Measurements from ENCODE around the gene NBPF1.
"Not testable (repeated sequence)": the region's sequence is repeated elsewhere in the genome, so short reads cannot be mapped to it uniquely, and the experiment has no call there.

GRCh38 chr1:16629916-16630530 lies 16.7 kb upstream of the NBPF1 start:
- TF ChIP-seq MAX (IDR thresholded peaks at IDR 0.05); POLR2AphosphoS5 (IDR thresholded peaks at IDR 0.05; ENCODE audit: low read depth, low read length); ZFX (IDR thresholded peaks at IDR 0.05); CTCF (IDR thresholded peaks at IDR 0.05 in 2 of 3, conservative IDR thresholded peaks at IDR 0.05 in 1 of 3; ENCODE audit: borderline replicate concordance in 1 of 3, insufficient read depth in 1 of 3, low read depth in 2 of 3, low read length in 2 of 3); YY1 (IDR thresholded peaks at IDR 0.05; ENCODE audit: extremely low read depth, insufficient replicate concordance, low read depth, low read length); CBX3 (IDR thresholded peaks at IDR 0.05; ENCODE audit: low read depth); RAD21 (IDR thresholded peaks at IDR 0.05; ENCODE audit: low read depth); EZH2phosphoT487 (IDR thresholded peaks at IDR 0.05; ENCODE audit: borderline replicate concordance); EGR1 (IDR thresholded peaks at IDR 0.05; ENCODE audit: low read depth); POLR2A (IDR thresholded peaks at IDR 0.05; ENCODE audit: borderline replicate concordance, extremely low read depth, insufficient read depth, insufficient read length); FOSL1 (IDR thresholded peaks at IDR 0.05; ENCODE audit: low read depth); REST (IDR thresholded peaks at IDR 0.05; ENCODE audit: low read depth); JUND (IDR thresholded peaks at IDR 0.05); SIN3A (IDR thresholded peaks at IDR 0.05; ENCODE audit: low read depth): not testable (repeated sequence)
